Stimulated activated effector memory CD8-positive, alpha-beta T cell treated with anti-CD3 and anti-CD28 coated beads, Interleukin-12 subunit alpha, Interleukin-12 subunit beta, amount 100 ng/mL, for 72 hours (primary cell): ENCODE data around the gene CCN2.
A peak's percentile ranks its signal among the peaks of the same experiment; 100 is the strongest.
"Not testable (repeated sequence)": the region's sequence is repeated elsewhere in the genome, so short reads cannot be mapped to it uniquely, and the experiment has no call there.

Source experiments
- ATAC-seq: fragments of 150-1000 bp; cut with Tn5 transposase; 2 replicates; pipeline ENCODE4 v1.10.0; 2021
- DNase-seq, 2 donors: peaks; one replicate each; pipeline ENCODE4 v3.0.0; 2021 to 2022; ENCODE audit warnings: low spot score in 2 of 2
- H3K27ac Mint-ChIP-seq: one replicate; pipeline ENCODE4 v1.8.0; 2022; ENCODE audit warnings: mild to moderate bottlenecking, mixed read lengths
- H3K36me3 Mint-ChIP-seq: one replicate; pipeline ENCODE4 v1.8.0; 2022; ENCODE audit warnings: mild to moderate bottlenecking, mixed read lengths
- H3K4me1 Mint-ChIP-seq: one replicate; pipeline ENCODE4 v1.8.0; 2022; ENCODE audit warnings: mixed read lengths
- H3K4me3 Mint-ChIP-seq: one replicate; pipeline ENCODE4 v1.8.0; 2022; ENCODE audit warnings: mild to moderate bottlenecking, mixed read lengths
- H3K9me3 Mint-ChIP-seq: one replicate; pipeline ENCODE4 v1.8.0; 2022; ENCODE audit warnings: mixed read lengths

CCN2 gene

GRCh38 chr6:131931063-131931750 lies 20.0 kb downstream of the CCN2 start:
- H3K36me3 Mint-ChIP-seq, result no peaks in the 10 kb centered on the region
- ATAC-seq (no peak), DNase-seq (no peak)
- no peak overlapping the region for H3K4me3 Mint-ChIP-seq
- no peaks in the 10 kb centered on the region for H3K9me3 Mint-ChIP-seq
- H3K27ac Mint-ChIP-seq, result no peak overlapping the region
- H3K4me1 Mint-ChIP-seq, result no peaks in the 10 kb centered on the region

- Mint-ChIP-seq H3K9me3 (no peaks in the 10 kb centered on the region), H3K4me1 (no peaks in the 10 kb centered on the region), H3K4me3 (no peak overlapping the region), H3K27ac (no peak overlapping the region), H3K36me3 (no peaks in the 10 kb centered on the region)
- ATAC-seq (no peak), DNase-seq (no peak)
Measured at GRCh38 chr6:131929976-131930375, 21.2 kb downstream of the CCN2 start.

- ATAC-seq, result no peak
- no peak for DNase-seq
- no peaks in the 10 kb centered on the region for H3K9me3 Mint-ChIP-seq
- H3K4me3 Mint-ChIP-seq, result no peak overlapping the region
- no peak overlapping the region for H3K27ac Mint-ChIP-seq
- H3K4me1 Mint-ChIP-seq, result no peaks in the 10 kb centered on the region
- no peaks in the 10 kb centered on the region for H3K36me3 Mint-ChIP-seq
Measured at GRCh38 chr6:131929264-131929663, 21.9 kb downstream of the CCN2 start.

- Mint-ChIP-seq H3K4me3 (no peak overlapping the region), H3K9me3 (peaks cover 2% of the 10 kb centered on the region), H3K4me1 (no peaks in the 10 kb centered on the region), H3K27ac (no peak overlapping the region), H3K36me3 (no peaks in the 10 kb centered on the region)
- DNase-seq (no peak), ATAC-seq (no peak)
Measured at GRCh38 chr6:131924881-131925474, 26.2 kb downstream of the CCN2 start.

GRCh38 chr6:131923356-131923755 lies 27.8 kb downstream of the CCN2 start:
- no peaks in the 10 kb centered on the region for H3K36me3 Mint-ChIP-seq
- DNase-seq, result peak; percentile 26 to 69
- no peaks in the 10 kb centered on the region for H3K4me1 Mint-ChIP-seq
- no peak overlapping the region for H3K4me3 Mint-ChIP-seq
- peaks cover 2% of the 10 kb centered on the region for H3K9me3 Mint-ChIP-seq
- no peak overlapping the region for H3K27ac Mint-ChIP-seq
- ATAC-seq, result peak; percentile 62

GRCh38 chr6:131920656-131921055 lies 30.5 kb downstream of the CCN2 start:
- H3K4me3 Mint-ChIP-seq, result no peak overlapping the region
- ATAC-seq (no peak), DNase-seq (no peak)
- peaks cover 14% of the 10 kb centered on the region for H3K4me1 Mint-ChIP-seq
- no peaks in the 10 kb centered on the region for H3K36me3 Mint-ChIP-seq
- peaks cover 2% of the 10 kb centered on the region for H3K9me3 Mint-ChIP-seq
- no peak overlapping the region for H3K27ac Mint-ChIP-seq

GRCh38 chr6:131918650-131919355 lies 32.4 kb downstream of the CCN2 start:
- Mint-ChIP-seq H3K4me3 (no peak overlapping the region), H3K4me1 (peaks cover 14% of the 10 kb centered on the region), H3K36me3 (no peaks in the 10 kb centered on the region), H3K9me3 (peaks cover 2% of the 10 kb centered on the region), H3K27ac (no peak overlapping the region)
- ATAC-seq, result no peak
- DNase-seq, result no peak

GRCh38 chr6:131917763-131918649 lies 33.2 kb downstream of the CCN2 start:
- no peak for DNase-seq
- no peak overlapping the region for H3K4me3 Mint-ChIP-seq
- H3K9me3 Mint-ChIP-seq, result no peaks in the 10 kb centered on the region
- ATAC-seq, result no peak
- peaks cover 14% of the 10 kb centered on the region for H3K4me1 Mint-ChIP-seq
- H3K27ac Mint-ChIP-seq, result no peak overlapping the region
- H3K36me3 Mint-ChIP-seq, result no peaks in the 10 kb centered on the region

- peak; percentile 38 for ATAC-seq
- Mint-ChIP-seq H3K9me3 (no peaks in the 10 kb centered on the region), H3K27ac (no peak overlapping the region), H3K4me1 (peaks cover 14% of the 10 kb centered on the region), H3K36me3 (no peaks in the 10 kb centered on the region), H3K4me3 (no peak overlapping the region)
- no peak for DNase-seq
Measured at GRCh38 chr6:131917318-131917717, 33.9 kb downstream of the CCN2 start.

- Mint-ChIP-seq H3K27ac (no peak overlapping the region), H3K36me3 (no peaks in the 10 kb centered on the region), H3K4me1 (peaks cover 16% of the 10 kb centered on the region), H3K4me3 (no peak overlapping the region), H3K9me3 (no peaks in the 10 kb centered on the region)
- ATAC-seq, result no peak
- DNase-seq, result no peak
Measured at GRCh38 chr6:131916847-131917246, 34.3 kb downstream of the CCN2 start.

- ATAC-seq, H3K36me3 Mint-ChIP-seq, H3K9me3 Mint-ChIP-seq, DNase-seq, H3K4me3 Mint-ChIP-seq, H3K27ac Mint-ChIP-seq: not testable (repeated sequence)
- peaks cover 22% of the 10 kb centered on the region for H3K4me1 Mint-ChIP-seq
Measured at GRCh38 chr6:131916091-131916796, 34.9 kb downstream of the CCN2 start.

GRCh38 chr6:131914967-131915751 lies 36.0 kb downstream of the CCN2 start:
- Mint-ChIP-seq H3K4me3 (no peak overlapping the region), H3K9me3 (no peaks in the 10 kb centered on the region), H3K27ac (no peak overlapping the region), H3K36me3 (no peaks in the 10 kb centered on the region), H3K4me1 (peaks cover 24% of the 10 kb centered on the region)
- peak; percentile 66 for ATAC-seq
- DNase-seq, result peak in 1 of 2 donors; percentile 63

GRCh38 chr6:131914234-131914633 lies 36.9 kb downstream of the CCN2 start:
- Mint-ChIP-seq H3K9me3 (no peaks in the 10 kb centered on the region), H3K4me3 (no peak overlapping the region), H3K4me1 (peaks cover 31% of the 10 kb centered on the region), H3K27ac (no peak overlapping the region), H3K36me3 (peaks cover 5% of the 10 kb centered on the region)
- no peak for ATAC-seq
- DNase-seq, result no peak

GRCh38 chr6:131911951-131912350 lies 39.2 kb downstream of the CCN2 start:
- Mint-ChIP-seq H3K4me1 (peaks cover 24% of the 10 kb centered on the region), H3K27ac (no peak overlapping the region), H3K36me3 (peaks cover 5% of the 10 kb centered on the region), H3K9me3 (no peaks in the 10 kb centered on the region), H3K4me3 (no peak overlapping the region)
- no peak for DNase-seq
- no peak for ATAC-seq
